HG02970 (cell line): ENCODE results near the gene DDX60.
"Not testable (repeated sequence)": the region's sequence is repeated elsewhere in the genome, so short reads cannot be mapped to it uniquely, and the experiment has no call there.

Experiments used
- ATAC-seq: cut with Tn5 transposase; IDR thresholded peaks from one replicate; pipeline ENCODE4 v1.9.1; 2021; ENCODE audit warnings: mild to moderate bottlenecking, moderate library complexity, moderate number of reproducible peaks; ENCODE audit not compliant: unreplicated experiment, low FRiP score

The DDX60 gene

GRCh38 chr4:168304744-168305459, 13.7 kb downstream of the DDX60 start:
- no peak for ATAC-seq

GRCh38 chr4:168303430-168303829, 15.1 kb downstream of the DDX60 start:
- ATAC-seq: not testable (repeated sequence)

- no peak for ATAC-seq
These were observed 25.1 kb downstream of the DDX60 start for GRCh38 chr4:168293386-168293975.

- no peak for ATAC-seq
These were observed 27.3 kb downstream of the DDX60 start for GRCh38 chr4:168291242-168291641.

- not testable (repeated sequence) for ATAC-seq
These were observed 32.7 kb downstream of the DDX60 start for GRCh38 chr4:168285850-168286249.

- ATAC-seq: no peak
These were observed 39.0 kb downstream of the DDX60 start for GRCh38 chr4:168279556-168279955.

GRCh38 chr4:168275836-168276235, 42.7 kb downstream of the DDX60 start:
- ATAC-seq: no peak

- no peak for ATAC-seq
These were observed 43.7 kb downstream of the DDX60 start for GRCh38 chr4:168274871-168275270.

- ATAC-seq: no peak
These were observed 44.7 kb downstream of the DDX60 start for GRCh38 chr4:168273838-168274237.

GRCh38 chr4:168272488-168272887, 46.1 kb downstream of the DDX60 start:
- no peak for ATAC-seq

GRCh38 chr4:168269896-168270295, 48.7 kb downstream of the DDX60 start:
- ATAC-seq: no peak

GRCh38 chr4:168265327-168265726, 53.2 kb downstream of the DDX60 start:
- no peak for ATAC-seq

- ATAC-seq: no peak
These were observed 53.6 kb downstream of the DDX60 start for GRCh38 chr4:168264903-168265302.

GRCh38 chr4:168263039-168263438, 55.5 kb downstream of the DDX60 start:
- no peak for ATAC-seq

GRCh38 chr4:168259096-168259495, 59.5 kb downstream of the DDX60 start:
- ATAC-seq: no peak

- ATAC-seq: no peak
These were observed 60.8 kb downstream of the DDX60 start for GRCh38 chr4:168257768-168258167.

- ATAC-seq: no peak
These were observed 70.3 kb downstream of the DDX60 start for GRCh38 chr4:168248176-168248710.

GRCh38 chr4:168247603-168248002, 70.9 kb downstream of the DDX60 start:
- no peak for ATAC-seq

- no peak for ATAC-seq
These were observed 76.6 kb downstream of the DDX60 start for GRCh38 chr4:168241953-168242352.

- ATAC-seq: no peak
These were observed 77.7 kb downstream of the DDX60 start for GRCh38 chr4:168240821-168241220.

GRCh38 chr4:168221301-168221700, 97.3 kb downstream of the DDX60 start:
- ATAC-seq: no peak

- no peak for ATAC-seq
These were observed 97.7 kb downstream of the DDX60 start for GRCh38 chr4:168220893-168221292.
